NCI-H128 (cell line): ENCODE results near the gene OCA2.
"Not testable (repeated sequence)": the region's sequence is repeated elsewhere in the genome, so short reads cannot be mapped to it uniquely, and the experiment has no call there.

Experiments
- DNase-seq: peaks from one replicate; lab custom pipeline; 2025; ENCODE audit not compliant: unreplicated experiment; lab: John Stamatoyannopoulos, UW

The OCA2 gene

GRCh38 chr15:28121577-28121976, 22.5 kb upstream of the OCA2 start:
- not testable (repeated sequence) for DNase-seq

GRCh38 chr15:28120359-28120640, 21.2 kb upstream of the OCA2 start:
- DNase-seq: no peak

GRCh38 chr15:28118531-28118930, 19.4 kb upstream of the OCA2 start:
- no peak for DNase-seq

- DNase-seq: no peak
Observed at GRCh38 chr15:28118083-28118482, 19.0 kb upstream of the OCA2 start.

GRCh38 chr15:28117432-28117990, 18.4 kb upstream of the OCA2 start:
- no peak for DNase-seq

- DNase-seq: no peak
Observed at GRCh38 chr15:28116521-28117431, 17.7 kb upstream of the OCA2 start.

GRCh38 chr15:28115871-28116270, 16.8 kb upstream of the OCA2 start:
- DNase-seq: no peak

- no peak for DNase-seq
Observed at GRCh38 chr15:28114721-28115622, 15.9 kb upstream of the OCA2 start.

GRCh38 chr15:28114114-28114455, 15.0 kb upstream of the OCA2 start:
- DNase-seq: no peak

GRCh38 chr15:28113394-28114113, 14.4 kb upstream of the OCA2 start:
- no peak for DNase-seq

- DNase-seq: no peak
Observed at GRCh38 chr15:28112962-28113361, 13.8 kb upstream of the OCA2 start.

GRCh38 chr15:28112101-28112760, 13.1 kb upstream of the OCA2 start:
- DNase-seq: no peak

- no peak for DNase-seq
Observed at GRCh38 chr15:28111543-28111942, 12.4 kb upstream of the OCA2 start.

- no peak for DNase-seq
Observed at GRCh38 chr15:28110481-28110881, 11.4 kb upstream of the OCA2 start.

GRCh38 chr15:28109626-28110455, 10.7 kb upstream of the OCA2 start:
- DNase-seq: no peak

- no peak for DNase-seq
Observed at GRCh38 chr15:28107904-28108275, 8.8 kb upstream of the OCA2 start.

- DNase-seq: no peak
Observed at GRCh38 chr15:28107111-28107903, 8.2 kb upstream of the OCA2 start.

- DNase-seq: no peak
Observed at GRCh38 chr15:28106294-28107110, 7.4 kb upstream of the OCA2 start.
